LNCaP clone FGC (cell line): ENCODE data around the gene GTSE1.
"Not testable (repeated sequence)": the region's sequence is repeated elsewhere in the genome, so short reads cannot be mapped to it uniquely, and the experiment has no call there.

Source experiments
- DNase-seq: peaks from one replicate; pipeline ENCODE4 v3.0.0-alpha.2; 2011; ENCODE audit warnings: low read depth
- H3K4me3 ChIP-seq: 2 replicates; pipeline ENCODE4 v1.5.1; 2011; ENCODE audit warnings: mild to moderate bottlenecking, low read depth, low read length, control low read depth
- CTCF ChIP-seq: IDR thresholded peaks from 2 replicates; pipeline ENCODE4 v1.5.1; 2012; ENCODE audit warnings: mild to moderate bottlenecking; ENCODE audit not compliant: control insufficient read depth, insufficient read depth; ENCODE audit errors: extremely low read depth

Gene GTSE1

GRCh38 chr22:46256358-46256958 lies 40.2 kb upstream of the GTSE1 start:
- TF ChIP-seq CTCF: no peak
- H3K4me3 ChIP-seq: no peak overlapping the region
- no peak for DNase-seq

GRCh38 chr22:46259374-46259773 lies 37.3 kb upstream of the GTSE1 start:
- no peak overlapping the region for H3K4me3 ChIP-seq
- no peak for TF ChIP-seq CTCF
- DNase-seq: no peak

GRCh38 chr22:46260038-46260437 lies 36.6 kb upstream of the GTSE1 start:
- no peak overlapping the region for H3K4me3 ChIP-seq
- no peak for TF ChIP-seq CTCF
- no peak for DNase-seq

- no peak for TF ChIP-seq CTCF
- H3K4me3 ChIP-seq: no peak overlapping the region
- no peak for DNase-seq
These were observed 34.0 kb upstream of the GTSE1 start for GRCh38 chr22:46262449-46263215.

GRCh38 chr22:46263216-46263590 lies 33.5 kb upstream of the GTSE1 start, which contains the start of gene PKDREJ:
Gene PKDREJ (minus strand): TSS chr22:46263343. CDS start chr22:46263322, 21 bp downstream.
- H3K4me3 ChIP-seq: no peak within 1 kb of the TSS
- no peak for DNase-seq
- no peak for TF ChIP-seq CTCF

GRCh38 chr22:46264520-46264919 lies 32.1 kb upstream of the GTSE1 start:
- not testable (repeated sequence) for H3K4me3 ChIP-seq, DNase-seq

GRCh38 chr22:46265627-46266026 lies 31.0 kb upstream of the GTSE1 start:
- not testable (repeated sequence) for DNase-seq, H3K4me3 ChIP-seq
